GM18951 (cell line): Measurements from ENCODE around the gene GIGYF2.
"Not testable (repeated sequence)": the region's sequence is repeated elsewhere in the genome, so short reads cannot be mapped to it uniquely, and the experiment has no call there.

ENCODE experiments used
- POLR2A ChIP-seq: IDR thresholded peaks from 4 replicates; pipeline ENCODE4 v1.6.1; 2011; ENCODE audit warnings: mild to moderate bottlenecking; ENCODE audit not compliant: insufficient read length, insufficient read depth; ENCODE audit errors: extremely low read depth
- in situ Hi-C: fragments of 300-500 bp; cut with MboI; formaldehyde crosslinking; loops from one replicate; pipeline ENCODE4 v1.12.0; 2022; ENCODE audit warnings: low sequenced_read_pairs, mixed read lengths, inconsistent platforms; ENCODE audit not compliant: unreplicated experiment

The GIGYF2 gene

DNA sequence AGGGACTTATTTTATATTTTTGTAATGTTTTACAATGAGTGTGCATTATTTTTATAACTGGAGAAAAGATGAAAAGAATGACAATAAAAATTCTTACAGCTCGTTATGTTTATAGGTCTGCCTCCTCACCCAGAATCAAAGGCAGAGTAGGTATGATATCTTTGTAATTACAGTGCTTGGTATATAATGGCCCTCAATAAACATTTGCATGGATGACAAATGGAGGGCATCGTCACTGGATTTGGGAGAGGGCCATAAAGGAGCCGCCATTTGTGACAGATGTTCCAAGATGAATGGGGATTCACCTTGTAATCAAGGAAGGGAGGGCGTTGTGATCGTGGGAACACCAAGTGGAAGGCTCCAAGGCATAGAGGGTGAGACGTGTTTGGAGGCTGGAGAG, 22.6 kb upstream of the GIGYF2 start:
- no peak for TF ChIP-seq POLR2A
- in situ Hi-C loops: no loop called here

DNA sequence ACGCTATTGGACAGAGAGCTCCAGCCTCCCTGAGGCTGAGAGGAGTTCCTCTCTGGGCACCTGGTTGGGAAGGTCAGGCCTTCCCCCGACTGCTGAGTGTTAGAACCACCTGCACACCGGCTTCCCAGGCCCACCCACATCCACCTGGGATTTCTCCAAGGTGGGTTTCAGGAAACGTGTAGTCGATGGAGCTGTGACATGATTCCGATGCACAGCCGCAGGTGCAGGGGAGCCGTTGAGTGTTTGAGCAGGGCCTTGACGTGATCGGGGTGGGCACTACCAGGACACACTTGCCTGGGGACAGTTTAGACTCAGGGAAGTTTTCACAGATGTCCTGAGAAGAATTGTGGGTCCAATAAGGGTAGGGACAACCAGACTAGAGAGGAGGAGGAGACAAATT, 21.8 kb upstream of the GIGYF2 start:
- TF ChIP-seq POLR2A: no peak
- in situ Hi-C loops: no loop called here

DNA sequence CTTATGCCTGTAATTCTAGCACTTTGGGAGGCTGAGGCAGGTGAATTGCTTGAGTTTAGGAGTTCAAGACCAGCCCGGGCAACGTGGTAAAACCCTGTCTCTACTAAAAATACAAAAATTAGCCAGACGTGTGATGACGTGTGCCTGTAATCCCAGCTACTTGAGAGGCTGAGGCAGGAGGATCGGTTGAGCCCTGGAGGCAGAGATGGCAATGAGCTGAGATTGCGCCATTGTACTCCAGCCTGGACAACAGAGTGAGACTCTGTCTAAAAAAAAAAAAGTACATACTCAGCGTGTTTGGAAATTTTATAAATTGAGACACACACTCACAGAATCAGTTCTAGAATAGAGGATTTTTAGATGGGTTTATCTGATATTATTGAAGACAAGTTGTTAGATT, 17.1 kb upstream of the GIGYF2 start:
- in situ Hi-C loops: no loop called here
- TF ChIP-seq POLR2A: no peak

DNA sequence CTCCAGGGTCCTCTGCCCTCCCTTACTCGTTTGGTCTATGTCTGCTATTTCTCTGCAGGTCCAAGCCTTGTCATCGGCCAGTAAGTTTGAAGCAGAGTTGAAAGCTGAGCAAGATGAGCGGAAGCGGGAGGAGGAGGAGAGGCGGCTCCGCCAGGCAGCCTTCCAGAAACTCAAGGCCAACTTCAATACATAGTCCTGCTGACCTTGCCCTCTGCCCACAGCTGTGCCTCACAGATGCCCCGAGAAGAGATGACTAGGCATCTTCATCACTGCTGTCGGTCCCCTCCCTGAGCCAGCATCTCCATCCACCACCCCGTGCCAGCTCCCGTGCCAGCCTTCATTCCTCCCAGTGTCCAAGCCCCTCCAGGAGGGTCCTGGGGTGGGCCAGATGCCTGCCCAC, 15.6 kb upstream of the GIGYF2 start:
- in situ Hi-C loops: no loop called here
- TF ChIP-seq POLR2A: no peak

DNA sequence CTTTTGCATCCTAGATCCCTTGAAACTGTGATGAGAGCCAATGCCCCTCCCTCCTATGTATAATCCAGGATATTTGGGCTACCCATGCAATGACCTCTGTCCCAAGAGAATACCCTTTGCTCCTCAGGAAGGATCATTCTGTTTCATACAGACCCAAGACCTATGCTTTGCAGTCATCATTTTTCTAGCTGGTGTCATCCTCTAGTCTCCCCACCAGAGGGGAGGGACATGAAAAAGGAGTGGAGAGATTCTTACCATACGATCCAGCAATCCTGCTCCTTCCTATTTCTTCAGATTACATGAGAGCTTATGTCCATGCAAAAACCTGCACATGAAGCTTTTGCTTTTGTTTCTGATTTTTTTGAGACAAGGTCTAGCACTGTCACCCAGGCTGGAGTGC, 13.8 kb upstream of the GIGYF2 start:
- in situ Hi-C loops: no loop called here
- TF ChIP-seq POLR2A: no peak

DNA sequence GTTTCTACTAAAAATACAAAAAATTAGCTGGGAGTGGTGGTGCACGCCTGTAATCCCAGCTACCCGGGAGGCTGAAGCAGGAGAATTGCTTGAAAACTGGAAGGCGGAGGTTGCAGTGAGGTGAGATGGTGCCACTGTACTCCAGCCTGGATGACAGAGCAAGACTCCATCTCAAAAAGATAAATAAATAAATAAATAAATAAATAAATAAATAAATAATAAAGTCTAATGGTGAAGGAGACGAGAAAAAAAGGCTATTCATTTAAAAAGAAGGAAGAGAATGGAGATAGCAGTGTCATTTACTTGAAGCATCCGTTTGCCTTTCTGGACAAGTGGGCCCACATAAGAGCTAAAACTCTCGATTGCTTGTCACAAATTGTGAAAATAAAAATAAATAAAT, 11.7 kb upstream of the GIGYF2 start:
- in situ Hi-C loops: not testable (repeated sequence)

DNA sequence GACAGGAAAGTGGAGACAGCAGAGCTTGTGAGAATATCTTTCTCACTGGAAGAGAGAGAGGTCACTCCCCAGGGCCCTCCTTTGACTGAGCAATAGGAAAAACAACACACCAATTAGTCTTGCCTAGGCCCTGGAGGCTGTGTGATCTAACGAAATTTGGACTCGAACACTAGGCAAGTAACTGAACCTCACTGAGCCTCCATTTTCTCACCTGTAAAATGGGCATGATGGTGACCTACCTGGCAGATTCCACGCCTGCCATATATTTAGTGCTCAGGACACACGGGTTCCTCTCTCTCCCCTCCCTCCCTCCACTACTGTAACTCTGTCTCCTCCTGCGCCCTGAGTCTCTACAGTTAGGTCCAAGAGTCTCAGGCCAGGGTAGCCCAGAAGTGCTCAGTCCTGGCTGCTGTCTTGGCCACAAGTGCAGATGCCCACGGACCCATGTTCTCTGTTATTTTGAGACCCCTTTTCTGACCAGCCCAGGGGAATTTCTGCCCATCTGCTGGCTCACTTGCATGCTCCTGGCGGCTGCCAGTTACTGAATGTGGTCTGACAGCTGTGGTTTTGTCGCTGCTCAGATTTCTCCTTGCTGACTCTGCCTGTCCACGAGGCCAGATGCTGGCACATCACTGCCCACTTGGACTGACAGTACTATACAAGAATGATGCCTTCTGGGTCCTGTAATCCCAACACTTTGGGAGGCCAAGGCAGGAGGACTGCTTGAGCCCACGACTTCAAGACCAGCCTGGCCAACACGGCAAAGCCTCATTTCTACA, 9.6 kb upstream of the GIGYF2 start:
- TF ChIP-seq POLR2A: no peak
- in situ Hi-C loops: no loop called here

DNA sequence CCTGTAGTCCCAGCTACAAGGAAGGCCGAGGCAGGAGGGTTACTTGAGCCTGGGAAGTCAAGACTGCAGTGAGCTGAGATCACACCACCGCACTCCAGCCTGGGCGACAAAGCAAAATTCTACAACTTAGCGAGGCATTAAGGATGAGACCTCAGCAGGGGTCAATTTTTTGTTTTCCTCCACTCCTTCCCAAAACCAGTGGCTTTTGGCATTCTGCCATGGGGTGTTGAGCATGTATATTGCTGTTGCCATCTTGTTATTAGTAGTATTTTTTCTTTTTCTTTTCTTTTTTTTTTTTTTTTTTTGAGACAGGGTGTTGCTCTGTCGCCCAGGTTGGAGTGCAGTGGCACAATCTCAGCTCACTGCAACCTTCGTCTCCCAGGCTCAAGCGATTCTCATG, 8.9 kb upstream of the GIGYF2 start:
- no peak for TF ChIP-seq POLR2A
- in situ Hi-C loops: no loop called here

DNA sequence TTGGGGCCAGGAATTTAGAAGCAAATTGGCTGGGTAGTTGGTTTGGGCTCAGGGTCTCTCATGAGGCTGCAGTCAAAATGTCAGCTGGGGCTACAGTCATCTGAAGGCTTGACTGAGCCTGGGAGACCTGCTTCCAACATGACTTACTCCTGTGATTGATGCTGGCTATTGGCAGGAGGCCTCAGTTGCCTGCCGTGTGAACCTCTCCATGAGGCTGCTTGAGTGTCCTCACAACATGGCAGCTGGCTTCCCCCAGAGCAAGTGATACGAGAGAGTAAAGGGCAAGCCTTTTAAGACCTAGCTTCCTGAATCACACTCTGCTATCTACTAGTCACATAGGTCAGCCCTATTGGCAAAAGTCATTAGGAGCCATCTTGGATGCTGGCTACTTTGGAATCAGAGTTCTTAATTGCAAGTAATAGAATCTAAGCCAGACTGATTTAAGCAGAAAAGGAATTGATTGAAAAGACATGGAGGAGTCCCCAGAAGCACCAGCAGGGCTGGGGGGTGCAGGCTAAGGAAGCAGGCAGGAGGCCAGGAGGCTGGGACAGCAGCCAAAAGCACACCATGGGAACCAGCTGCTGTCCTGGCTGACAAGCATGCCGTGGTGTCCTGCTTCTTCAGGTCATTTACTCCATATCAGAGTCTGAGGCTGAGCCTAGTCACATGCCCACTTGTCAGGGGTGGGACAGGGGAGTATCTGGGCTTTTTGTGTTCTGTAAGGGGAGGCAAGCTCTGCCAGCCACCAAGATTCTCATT, 7.8 kb upstream of the GIGYF2 start:
- TF ChIP-seq POLR2A: no peak
- in situ Hi-C loops: no loop called here

DNA sequence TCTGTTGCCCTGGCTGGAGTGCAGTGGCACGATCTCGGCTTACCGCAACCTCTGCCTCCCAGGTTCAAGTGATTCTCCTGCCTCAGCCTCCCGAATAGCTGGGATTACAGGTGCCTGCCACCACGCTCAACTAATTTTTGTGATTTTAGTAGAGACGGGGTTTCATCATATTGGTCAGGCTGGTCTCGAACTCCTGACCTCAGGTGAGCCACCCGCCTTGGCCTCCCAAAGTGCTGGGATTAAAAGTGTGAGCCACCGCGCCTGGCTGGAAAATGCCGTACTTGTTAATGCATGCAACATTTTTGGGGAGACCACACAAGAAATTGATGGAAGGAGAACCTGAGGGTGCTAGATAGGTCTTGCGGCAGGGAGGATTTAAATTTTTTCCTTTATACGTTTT, 6.0 kb upstream of the GIGYF2 start:
- in situ Hi-C loops: not testable (repeated sequence)

DNA sequence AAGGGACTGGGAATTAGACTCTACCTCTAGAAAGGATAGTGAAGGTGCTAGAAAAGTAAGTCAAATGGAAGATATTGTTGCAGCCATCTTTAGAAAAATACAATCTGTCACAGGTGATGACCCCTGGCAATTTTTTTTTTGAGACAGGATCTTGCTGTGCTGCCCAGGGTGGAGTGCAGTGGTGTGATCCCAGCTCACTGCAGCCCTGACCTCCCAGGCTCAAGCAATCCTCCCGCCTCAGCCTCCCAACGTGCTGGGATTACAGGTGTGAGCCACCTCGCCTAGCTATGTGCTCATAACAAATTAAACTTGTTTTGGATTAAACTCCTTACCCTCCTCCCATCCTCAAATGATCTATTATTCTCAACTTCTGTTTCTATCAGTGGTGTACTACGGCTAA, 3.8 kb upstream of the GIGYF2 start:
- TF ChIP-seq POLR2A: no peak
- in situ Hi-C loops: no loop called here

DNA sequence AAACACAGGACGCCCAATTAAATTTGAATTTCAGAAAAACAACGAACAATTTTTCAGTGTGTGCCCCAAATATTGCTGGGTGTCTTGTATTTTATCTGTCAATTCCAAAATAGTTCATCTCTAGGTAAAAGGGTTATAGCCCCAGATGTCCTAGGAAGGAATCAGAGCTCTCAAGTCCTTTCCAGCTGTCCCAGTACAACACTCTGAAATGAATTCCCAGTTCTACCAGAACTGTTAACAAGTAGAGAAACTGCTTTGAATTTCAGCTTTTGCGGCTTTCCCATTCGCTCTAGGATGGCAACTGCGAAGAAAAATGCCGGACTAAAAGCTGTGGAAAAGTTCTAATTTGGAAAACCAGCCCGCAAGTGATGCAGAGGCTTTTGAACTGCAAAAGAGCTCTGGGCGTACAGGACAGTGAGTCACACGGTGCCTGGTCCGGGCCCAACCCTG, 497 bp upstream of the GIGYF2 start:
- in situ Hi-C loops: no loop called here
- TF ChIP-seq POLR2A: no peak

DNA sequence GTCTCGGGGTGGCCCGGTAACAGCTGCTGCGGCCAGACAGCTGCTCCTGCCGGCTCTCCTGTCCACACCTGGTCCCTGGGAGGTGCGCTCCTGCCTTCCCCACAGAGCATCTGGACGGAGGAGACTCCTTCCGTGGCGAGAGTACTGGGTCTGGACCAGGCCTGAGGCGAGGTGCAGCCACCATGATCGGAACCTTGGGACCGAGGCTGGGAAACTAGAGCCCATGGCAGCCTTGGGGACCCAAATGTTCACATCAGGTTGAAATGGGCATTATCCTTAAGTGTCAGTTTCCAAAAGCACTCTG, 628 bp downstream of the GIGYF2 start:
- TF ChIP-seq POLR2A: no peak
- in situ Hi-C loops: no loop called here

DNA sequence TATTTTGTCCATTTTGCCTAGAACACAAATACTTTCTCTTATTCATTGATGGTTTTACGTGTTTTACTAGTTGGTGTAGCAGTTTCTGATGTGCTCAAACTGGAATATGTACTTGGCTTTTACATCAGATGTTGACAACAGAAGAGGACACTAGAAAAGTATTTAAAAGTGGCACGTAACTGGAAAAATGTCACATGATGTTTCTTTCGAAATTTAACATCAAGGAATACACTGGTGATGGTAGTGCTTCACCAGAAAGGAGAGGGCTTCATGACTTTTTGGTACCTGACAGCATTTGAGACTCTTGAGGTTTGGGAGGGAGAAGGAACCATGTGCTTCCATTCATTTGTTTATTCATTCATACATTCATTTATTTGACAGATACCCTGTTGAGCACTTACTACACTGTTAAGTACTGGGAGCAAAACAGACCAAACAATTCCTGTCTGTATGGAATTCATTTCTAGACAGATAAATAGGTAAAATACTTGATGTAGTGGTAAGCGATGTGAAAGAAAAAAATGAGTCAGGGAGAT, 1.5 kb downstream of the GIGYF2 start:
- in situ Hi-C loops: no loop called here

More for the DNA sequence above, 1.5 kb downstream of the GIGYF2 start:
- no peak for TF ChIP-seq POLR2A
